Upper lobe of left lung (tissue), 6 donors: ENCODE results near the gene LRP6. TPM values are rescaled to one million over a fixed set of nuclear protein-coding genes. Genes with fewer than 3 reads are reported as not detected.

Source experiments
- ATAC-seq, 2 donors: fragments of 200-7000 bp; cut with Tn5 transposase; one replicate each; pipeline ENCODE4 v1.9.1; 2022; ENCODE audit warnings: mild to moderate bottlenecking in 2 of 2, moderate library complexity in 2 of 2; ENCODE audit not compliant: low FRiP score in 2 of 2
- DNase-seq, 2 donors: peaks; one replicate each; pipeline ENCODE4 v3.0.0-alpha.2; 2019 to 2020
- H3K27ac ChIP-seq, 4 donors: fragments of 200-600 bp; sonication (generic); one replicate each; pipeline ENCODE4 v1.5.1; 2016 to 2019
- H3K27me3 ChIP-seq, 4 donors: fragments of 200-600 bp; sonication (generic); one replicate each; pipeline ENCODE4 v1.5.1; 2017 to 2019
- H3K36me3 ChIP-seq, 4 donors: fragments of 200-600 bp; sonication (generic); one replicate each; pipeline ENCODE4 v1.5.1; 2016 to 2019
- H3K4me1 ChIP-seq, 4 donors: fragments of 200-600 bp; sonication (generic); one replicate each; pipeline ENCODE4 v1.5.1; 2018 to 2019
- H3K4me3 ChIP-seq, 4 donors: fragments of 200-600 bp; sonication (generic); one replicate each; pipeline ENCODE4 v1.5.1; 2017 to 2019; ENCODE audit warnings: mild to moderate bottlenecking in 2 of 4, moderate library complexity in 1 of 4
- H3K9me3 ChIP-seq, 4 donors: fragments of 200-600 bp; sonication (generic); one replicate each; pipeline ENCODE4 v1.5.1; 2018 to 2019
- CTCF ChIP-seq, 6 experiments: fragments of 450-650 bp in 4 of 6; fragments of 200-600 bp in 2 of 6; sonication (generic) in 2 of 6; IDR thresholded peaks; one replicate each; pipeline ENCODE4 v1.5.1; 2016 to 2019; ENCODE audit warnings: antibody characterized with exemption in 6 of 6
- EP300 ChIP-seq, 4 donors: sonication (generic); formaldehyde crosslinking; IDR thresholded peaks; one replicate each; pipeline ENCODE4 v1.5.1; 2017; ENCODE audit warnings: antibody characterized with exemption in 4 of 4, control low read depth in 2 of 4
- POLR2A ChIP-seq, 4 donors: fragments of 450-650 bp; IDR thresholded peaks; one replicate each; pipeline ENCODE4 v1.5.1; 2016 to 2017; ENCODE audit warnings: antibody characterized with exemption in 4 of 4, mild to moderate bottlenecking in 2 of 4
- POLR2AphosphoS5 ChIP-seq, 2 donors: sonication (generic); formaldehyde crosslinking; IDR thresholded peaks; one replicate each; pipeline ENCODE4 v1.5.1; 2017; ENCODE audit warnings: antibody characterized with exemption in 2 of 2
- WGBS, 2 donors: methylation state at CpG; one replicate each; pipeline ENCODE4 v1.1.5; 2017 to 2018; 5-methylcytosine and 5-hydroxymethylcytosine counted together
- total RNA-seq, 6 donors: library from RNA; depleted of rRNA in 4 of 6; stranded (reverse); fragments of >200 nt in 4 of 6; gene quantifications; one replicate each; pipeline versions ENCODE4 v1.1.0 to v1.2.1, GENCODE V29; 2016 to 2021
- donor health status: DM: no; HTN: no; CAD: no; lungs with moderate emphysema.
- donor health status: DM: no; HTN: yes; CAD: no; lungs with severe emphysema.

LRP6 gene
- total RNA-seq, 6 donors from 2014 or later, result 43.3 to 136 (median 66.4) TPM

GRCh38 chr12:12214201-12214600 is 52.6 kb downstream of the LRP6 start:
- H3K9me3 ChIP-seq, result no peaks in the 10 kb centered on the region
- H3K27ac ChIP-seq, result no peak overlapping the region
- DNase-seq, result no peak
- ATAC-seq, result no peak
- TF ChIP-seq POLR2A (IDR thresholded peaks at IDR 0.05) (no peak), POLR2AphosphoS5 (IDR thresholded peaks at IDR 0.05) (no peak), EP300 (IDR thresholded peaks at IDR 0.05) (no peak), CTCF (IDR thresholded peaks at IDR 0.05) (no peak)
- H3K4me1 ChIP-seq, result peaks cover 14 to 24% (median 20%) of the 10 kb centered on the region in 4 donors
- H3K27me3 ChIP-seq, result no peaks in the 10 kb centered on the region
- no peaks in the 10 kb centered on the region for H3K36me3 ChIP-seq
- no peak overlapping the region for H3K4me3 ChIP-seq

- Histone ChIP-seq H3K9me3 (no peaks in the 10 kb centered on the region), H3K4me1 (peaks cover 14 to 23% (median 20%) of the 10 kb centered on the region in 4 donors), H3K36me3 (no peaks in the 10 kb centered on the region), H3K4me3 (no peak overlapping the region), H3K27me3 (no peaks in the 10 kb centered on the region), H3K27ac (no peak overlapping the region)
- ATAC-seq (no peak), DNase-seq (no peak)
- no peak for TF ChIP-seq EP300 (IDR thresholded peaks at IDR 0.05)
- no peak for TF ChIP-seq POLR2AphosphoS5 (IDR thresholded peaks at IDR 0.05)
- TF ChIP-seq CTCF (IDR thresholded peaks at IDR 0.05), result no peak
- WGBS, 2 donors, result 90 to 96% methylated on average over 1 of the region's 1 CpG
These were observed 54.1 kb downstream of the LRP6 start for GRCh38 chr12:12212769-12213168.

GRCh38 chr12:12210983-12211382 is 55.9 kb downstream of the LRP6 start:
- Histone ChIP-seq H3K27ac (no peak overlapping the region), H3K4me3 (no peak overlapping the region), H3K9me3 (no peaks in the 10 kb centered on the region), H3K4me1 (peaks cover 2 to 12% (median 10%) of the 10 kb centered on the region in 4 donors), H3K27me3 (no peaks in the 10 kb centered on the region), H3K36me3 (no peaks in the 10 kb centered on the region)
- no peak for ATAC-seq
- TF ChIP-seq CTCF (IDR thresholded peaks at IDR 0.05) (no peak), POLR2AphosphoS5 (IDR thresholded peaks at IDR 0.05) (no peak), EP300 (IDR thresholded peaks at IDR 0.05) (no peak), POLR2A (IDR thresholded peaks at IDR 0.05) (no peak)
- 85 to 88% methylated on average over 5 of the region's 5 CpGs for WGBS, 2 donors
- DNase-seq, result no peak

- H3K9me3 ChIP-seq, result no peaks in the 10 kb centered on the region
- WGBS, 2 donors, result 78 to 83% methylated on average over 1 of the region's 1 CpG
- no peak overlapping the region for H3K4me3 ChIP-seq
- ATAC-seq (no peak), DNase-seq (no peak)
- no peak overlapping the region for H3K27ac ChIP-seq
- H3K4me1 ChIP-seq, result peaks cover 2 to 11% (median 8%) of the 10 kb centered on the region in 4 donors
- no peaks in the 10 kb centered on the region for H3K27me3 ChIP-seq
- TF ChIP-seq EP300 (IDR thresholded peaks at IDR 0.05) (no peak), POLR2AphosphoS5 (IDR thresholded peaks at IDR 0.05) (no peak), CTCF (IDR thresholded peaks at IDR 0.05) (no peak), POLR2A (IDR thresholded peaks at IDR 0.05) (no peak)
- no peaks in the 10 kb centered on the region for H3K36me3 ChIP-seq
These were observed 56.4 kb downstream of the LRP6 start for GRCh38 chr12:12210416-12210815.

GRCh38 chr12:12209675-12210074 is 57.2 kb downstream of the LRP6 start:
- no peaks in the 10 kb centered on the region for H3K9me3 ChIP-seq
- no peaks in the 10 kb centered on the region for H3K36me3 ChIP-seq
- no peak overlapping the region for H3K27ac ChIP-seq
- peaks cover 1 to 8% (median 3%) of the 10 kb centered on the region in 4 donors for H3K4me1 ChIP-seq
- DNase-seq, result no peak
- 97% methylated on average over 3 of the region's 3 CpGs for WGBS, 2 donors
- H3K4me3 ChIP-seq, result no peak overlapping the region
- no peaks in the 10 kb centered on the region for H3K27me3 ChIP-seq
- ATAC-seq, result no peak
- TF ChIP-seq EP300 (IDR thresholded peaks at IDR 0.05), result no peak
- no peak for TF ChIP-seq POLR2AphosphoS5 (IDR thresholded peaks at IDR 0.05)
- no peak for TF ChIP-seq POLR2A (IDR thresholded peaks at IDR 0.05)
- no peak for TF ChIP-seq CTCF (IDR thresholded peaks at IDR 0.05)
